ENCODE results near the gene MCM9. TPM values are rescaled to one million over a fixed set of nuclear protein-coding genes. Genes with fewer than 3 reads are reported as not detected.

MCM9 gene
- total RNA-seq, 1 donor from 2014 or later, result 20.4 TPM

DNA sequence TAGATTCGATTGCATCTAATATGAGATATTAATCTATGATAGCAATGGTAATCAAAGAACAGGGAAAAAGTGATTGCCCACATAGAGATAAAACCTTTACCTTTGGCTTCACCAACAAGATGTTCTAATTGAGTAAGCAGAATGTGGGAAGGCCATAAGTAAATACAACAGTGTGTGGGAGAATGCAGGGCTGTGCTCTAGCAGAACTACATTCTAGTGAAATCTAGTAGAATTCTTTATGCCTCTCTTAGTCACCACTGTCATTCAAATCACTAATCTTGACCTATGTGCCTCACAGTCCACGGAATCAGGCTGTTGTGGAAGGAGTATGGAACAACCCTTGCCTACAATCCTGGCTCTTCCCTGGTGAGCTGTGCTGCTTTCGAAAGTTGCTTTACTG lies 30.4 kb upstream of the MCM9 start:
- Mint-ChIP-seq H3K27ac (ENCODE audit: unreplicated experiment) (no peak overlapping the region), H3K36me3 (ENCODE audit: low read depth) (peaks cover 2% of the 10 kb centered on the region)

DNA sequence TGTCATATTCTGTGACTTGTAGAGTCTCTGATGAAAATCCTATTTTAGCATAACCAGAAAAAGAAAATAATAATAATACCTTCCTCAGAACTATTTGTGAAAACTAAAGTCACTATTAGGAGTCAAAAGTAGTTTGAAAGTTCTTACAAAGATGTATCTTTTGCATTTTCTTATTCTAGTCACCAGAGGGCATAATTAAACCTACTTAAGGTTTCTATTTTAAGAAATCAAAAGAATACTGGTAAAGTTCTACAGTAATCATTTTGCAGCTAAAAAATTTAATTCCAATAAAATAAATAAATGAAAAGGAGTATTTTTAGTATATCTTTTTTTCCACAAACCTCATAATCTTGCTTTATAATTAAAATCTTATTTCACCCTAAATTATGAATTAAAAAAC lies 28.0 kb upstream of the MCM9 start:
- peaks cover 5% of the 10 kb centered on the region for H3K4me1 Mint-ChIP-seq

More for the DNA sequence above, 30.4 kb upstream of the MCM9 start:
- TF ChIP-seq, protein P1, sequence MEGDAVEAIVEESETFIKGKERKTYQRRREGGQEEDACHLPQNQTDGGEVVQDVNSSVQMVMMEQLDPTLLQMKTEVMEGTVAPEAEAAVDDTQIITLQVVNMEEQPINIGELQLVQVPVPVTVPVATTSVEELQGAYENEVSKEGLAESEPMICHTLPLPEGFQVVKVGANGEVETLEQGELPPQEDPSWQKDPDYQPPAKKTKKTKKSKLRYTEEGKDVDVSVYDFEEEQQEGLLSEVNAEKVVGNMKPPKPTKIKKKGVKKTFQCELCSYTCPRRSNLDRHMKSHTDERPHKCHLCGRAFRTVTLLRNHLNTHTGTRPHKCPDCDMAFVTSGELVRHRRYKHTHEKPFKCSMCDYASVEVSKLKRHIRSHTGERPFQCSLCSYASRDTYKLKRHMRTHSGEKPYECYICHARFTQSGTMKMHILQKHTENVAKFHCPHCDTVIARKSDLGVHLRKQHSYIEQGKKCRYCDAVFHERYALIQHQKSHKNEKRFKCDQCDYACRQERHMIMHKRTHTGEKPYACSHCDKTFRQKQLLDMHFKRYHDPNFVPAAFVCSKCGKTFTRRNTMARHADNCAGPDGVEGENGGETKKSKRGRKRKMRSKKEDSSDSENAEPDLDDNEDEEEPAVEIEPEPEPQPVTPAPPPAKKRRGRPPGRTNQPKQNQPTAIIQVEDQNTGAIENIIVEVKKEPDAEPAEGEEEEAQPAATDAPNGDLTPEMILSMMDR (conservative IDR thresholded peaks at IDR 0.05), result no peak
- DNase-seq (ENCODE audit: low read depth, low spot score), result no peak
- H3K27me3 Mint-ChIP-seq (ENCODE audit: low read depth), result no peaks in the 10 kb centered on the region
- H3K4me1 Mint-ChIP-seq, result no peaks in the 10 kb centered on the region
- H3K4me3 Mint-ChIP-seq, result no peak overlapping the region
- H3K9me3 Mint-ChIP-seq, result no peaks in the 10 kb centered on the region

DNA sequence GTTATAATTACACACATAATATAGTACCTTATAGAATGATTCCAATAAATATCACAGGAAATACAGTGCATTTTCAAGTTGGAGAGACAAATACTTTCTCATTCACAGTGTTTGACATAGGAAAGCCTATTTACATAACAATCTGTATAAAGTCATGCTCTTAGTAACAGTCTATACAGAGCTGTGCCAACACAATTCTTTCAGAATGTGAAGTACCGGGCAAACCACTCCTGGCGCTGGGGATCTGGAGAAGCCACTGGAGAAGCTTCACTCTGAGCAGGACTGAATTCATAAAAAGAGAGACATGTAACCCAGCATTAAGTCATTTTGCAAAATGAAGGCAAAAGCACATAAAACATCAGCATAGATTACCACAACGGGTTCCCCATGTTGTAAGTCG lies 24.9 kb upstream of the MCM9 start:
- Mint-ChIP-seq H3K27me3 (ENCODE audit: low read depth) (no peaks in the 10 kb centered on the region), H3K4me1 (peaks cover 5% of the 10 kb centered on the region), H3K36me3 (ENCODE audit: low read depth) (peaks cover 2% of the 10 kb centered on the region), H3K9me3 (no peaks in the 10 kb centered on the region), H3K4me3 (no peak overlapping the region), H3K27ac (ENCODE audit: unreplicated experiment) (no peak overlapping the region)
- DNase-seq (ENCODE audit: low read depth, low spot score), result no peak
- TF ChIP-seq, protein P1 (conservative IDR thresholded peaks at IDR 0.05), result no peak

More for the DNA sequence above, 28.0 kb upstream of the MCM9 start:
- H3K36me3 Mint-ChIP-seq (ENCODE audit: low read depth), result peaks cover 2% of the 10 kb centered on the region
- H3K4me3 Mint-ChIP-seq, result no peak overlapping the region
- no peaks in the 10 kb centered on the region for H3K27me3 Mint-ChIP-seq (ENCODE audit: low read depth)
- no peak overlapping the region for H3K27ac Mint-ChIP-seq (ENCODE audit: unreplicated experiment)
- TF ChIP-seq, protein P1 (conservative IDR thresholded peaks at IDR 0.05), result peak; percentile 46
- H3K9me3 Mint-ChIP-seq, result no peaks in the 10 kb centered on the region
- no peak for DNase-seq (ENCODE audit: low read depth, low spot score)

DNA sequence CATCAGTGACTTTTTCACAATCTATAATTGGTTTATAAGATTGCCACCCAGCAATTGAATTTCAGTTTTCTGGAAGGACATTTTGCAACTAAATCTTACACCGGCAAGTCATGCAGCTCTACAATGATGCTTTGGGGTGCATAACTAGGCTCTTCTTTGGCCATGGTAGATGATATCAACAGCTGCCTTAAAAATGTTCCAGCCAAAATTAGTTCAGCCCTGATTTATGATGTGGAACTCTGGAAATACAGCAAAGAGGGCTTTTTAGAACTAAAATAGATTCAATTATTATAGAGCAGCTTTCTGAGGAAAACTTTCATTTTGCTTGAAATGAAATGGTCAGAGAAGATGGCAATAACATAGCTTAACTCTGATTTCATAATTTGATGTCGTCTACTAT lies 18.4 kb upstream of the MCM9 start:
- H3K4me3 Mint-ChIP-seq, result no peak overlapping the region
- H3K9me3 Mint-ChIP-seq, result peaks cover 9% of the 10 kb centered on the region
- TF ChIP-seq, protein P1 (conservative IDR thresholded peaks at IDR 0.05), result no peak
- peaks cover 17% of the 10 kb centered on the region for H3K36me3 Mint-ChIP-seq (ENCODE audit: low read depth)
- H3K4me1 Mint-ChIP-seq, result no peaks in the 10 kb centered on the region
- H3K27me3 Mint-ChIP-seq (ENCODE audit: low read depth), result no peaks in the 10 kb centered on the region
- no peak for DNase-seq (ENCODE audit: low read depth, low spot score)
- H3K27ac Mint-ChIP-seq (ENCODE audit: unreplicated experiment), result no peak overlapping the region

DNA sequence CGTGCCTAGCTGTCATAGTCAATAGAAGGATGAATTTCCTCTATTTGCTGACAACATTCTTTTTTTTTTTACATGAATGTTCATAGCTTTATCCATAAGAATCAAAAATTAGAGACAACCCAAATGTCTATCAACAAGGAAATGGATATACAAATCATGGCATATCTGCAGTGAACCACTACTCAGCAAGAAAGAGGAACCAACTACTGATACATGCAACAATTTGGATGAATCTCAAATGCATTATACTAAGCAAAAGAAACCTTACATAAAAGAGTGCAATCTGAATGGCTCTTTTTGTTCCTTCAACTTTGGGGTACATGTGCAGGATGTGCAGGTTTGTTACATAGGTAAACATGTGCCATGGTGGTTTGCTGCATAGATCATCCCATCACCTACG lies 17.7 kb upstream of the MCM9 start:
- DNase-seq (ENCODE audit: low read depth, low spot score), result no peak
- Mint-ChIP-seq H3K4me3 (no peak overlapping the region), H3K27ac (ENCODE audit: unreplicated experiment) (no peak overlapping the region), H3K4me1 (no peaks in the 10 kb centered on the region), H3K36me3 (ENCODE audit: low read depth) (peaks cover 17% of the 10 kb centered on the region), H3K9me3 (peaks cover 9% of the 10 kb centered on the region), H3K27me3 (ENCODE audit: low read depth) (no peaks in the 10 kb centered on the region)
- TF ChIP-seq, protein P1 (conservative IDR thresholded peaks at IDR 0.05), result no peak

DNA sequence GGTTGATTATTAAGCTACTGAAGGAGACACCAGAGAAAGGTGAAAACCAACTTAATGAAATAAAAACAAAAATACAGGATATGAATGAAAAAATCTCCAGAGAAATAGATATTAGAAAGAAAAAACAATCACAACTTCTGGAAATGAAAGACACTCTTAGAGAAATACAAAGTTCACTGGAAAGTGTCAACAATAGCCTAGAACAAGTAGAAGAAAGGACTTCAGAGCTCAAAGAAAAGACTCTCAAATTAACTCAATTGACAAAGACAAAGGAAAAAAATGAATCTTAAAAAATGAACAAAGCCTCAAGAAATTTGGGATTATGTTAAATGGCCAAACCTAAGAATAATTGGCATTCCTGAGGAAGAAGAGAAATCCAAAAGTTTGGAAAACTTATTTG lies 10.3 kb upstream of the MCM9 start:
- Mint-ChIP-seq H3K9me3 (peaks cover 31% of the 10 kb centered on the region), H3K27ac (ENCODE audit: unreplicated experiment) (no peak overlapping the region), H3K4me3 (no peak overlapping the region), H3K27me3 (ENCODE audit: low read depth) (no peaks in the 10 kb centered on the region), H3K4me1 (no peaks in the 10 kb centered on the region), H3K36me3 (ENCODE audit: low read depth) (peaks cover 51% of the 10 kb centered on the region)
- DNase-seq (ENCODE audit: low read depth, low spot score), result no peak
- TF ChIP-seq, protein P1 (conservative IDR thresholded peaks at IDR 0.05), result no peak
